Stimulated activated naive CD4-positive, alpha-beta T cell (primary cell): Measurements from ENCODE around the gene BRPF1.
A peak's percentile ranks its signal among the peaks of the same experiment; 100 is the strongest.

Experiments used
- DNase-seq, 6 experiments: peaks; one replicate each; lab custom pipeline; 2025; lab: John Stamatoyannopoulos, UW

BRPF1 gene

GRCh38 chr3:9701006-9701405 lies 30.5 kb upstream of the BRPF1 start:
- DNase-seq: no peak

GRCh38 chr3:9701711-9702110 lies 29.8 kb upstream of the BRPF1 start:
- no peak for DNase-seq

- no peak for DNase-seq
These were observed 28.3 kb upstream of the BRPF1 start for GRCh38 chr3:9703240-9703639.

GRCh38 chr3:9703736-9704346 lies 27.7 kb upstream of the BRPF1 start, which contains the start of gene CPNE9:
TSS of gene CPNE9 (plus strand) at chr3:9703833. CDS start at chr3:9703997, 164 bp downstream.
- DNase-seq: no peak

GRCh38 chr3:9704347-9705322 lies 26.9 kb upstream of the BRPF1 start:
- peak in 2 of 6 experiments; percentile 11 to 13 for DNase-seq

- no peak for DNase-seq
These were observed 21.3 kb upstream of the BRPF1 start for GRCh38 chr3:9710174-9710739.

- no peak for DNase-seq
These were observed 19.1 kb upstream of the BRPF1 start for GRCh38 chr3:9712415-9712814.

GRCh38 chr3:9713142-9713541 lies 18.4 kb upstream of the BRPF1 start:
- DNase-seq: no peak

GRCh38 chr3:9715136-9715535 lies 16.4 kb upstream of the BRPF1 start:
- DNase-seq: no peak

GRCh38 chr3:9715764-9716437 lies 15.6 kb upstream of the BRPF1 start:
- DNase-seq: no peak

GRCh38 chr3:9716801-9717555 lies 14.6 kb upstream of the BRPF1 start:
- DNase-seq: no peak

- no peak for DNase-seq
These were observed 14.0 kb upstream of the BRPF1 start for GRCh38 chr3:9717563-9717962.

- DNase-seq: peak in 1 of 6 experiments; percentile 11
These were observed 13.4 kb upstream of the BRPF1 start for GRCh38 chr3:9718118-9718517.

GRCh38 chr3:9721015-9721699 lies 10.4 kb upstream of the BRPF1 start:
- DNase-seq: no peak

- no peak for DNase-seq
These were observed 9.9 kb upstream of the BRPF1 start for GRCh38 chr3:9721700-9722060.

GRCh38 chr3:9725775-9726515 lies 5.6 kb upstream of the BRPF1 start:
- DNase-seq: no peak

- peak; percentile 39 to 76 (median 48) for DNase-seq
These were observed 4.4 kb upstream of the BRPF1 start for GRCh38 chr3:9727041-9727595.

GRCh38 chr3:9727743-9728142 lies 3.8 kb upstream of the BRPF1 start:
- DNase-seq: no peak

- no peak for DNase-seq
These were observed 2.1 kb upstream of the BRPF1 start for GRCh38 chr3:9729419-9729818.

- DNase-seq: no peak
These were observed 804 bp upstream of the BRPF1 start for GRCh38 chr3:9730657-9731205.
